Right lobe of liver (tissue), 6 donors: ENCODE measurements around the gene SEMA4D. TPM values are rescaled to one million over a fixed set of nuclear protein-coding genes. Genes with fewer than 3 reads are reported as not detected.

Experiments
- ATAC-seq, 4 donors: fragments of 200-7000 bp; cut with Tn5 transposase; one replicate each; pipeline ENCODE4 v1.9.1; 2020; ENCODE audit warnings: mild to moderate bottlenecking in 4 of 4, moderate library complexity in 4 of 4
- DNase-seq, 3 donors: peaks; one replicate each; pipeline ENCODE4 v3.0.0-alpha.2; 2020
- H3K27ac ChIP-seq, 3 donors: fragments of 200-600 bp; one replicate each; pipeline ENCODE4 v1.8.0; 2022
- H3K27me3 ChIP-seq, 2 donors: fragments of 200-600 bp; one replicate each; pipeline ENCODE4 v1.8.0; 2022
- H3K36me3 ChIP-seq, 4 donors: fragments of 200-600 bp; sonication (generic) in 1 of 4; one replicate each; pipeline versions ENCODE4 v1.5.1 to v1.8.0; 2017 to 2022; ENCODE audit warnings: control low read depth in 1 of 4
- H3K4me1 ChIP-seq, 4 donors: fragments of 200-600 bp; sonication (generic) in 1 of 4; one replicate each; pipeline versions ENCODE4 v1.5.1 to v1.8.0; 2017 to 2022; ENCODE audit warnings: control low read depth in 1 of 4
- H3K4me3 ChIP-seq, 3 donors: fragments of 200-600 bp; one replicate each; pipeline ENCODE4 v1.8.0; 2022
- H3K9me3 ChIP-seq, 4 donors: fragments of 200-600 bp; sonication (generic) in 1 of 4; one replicate each; pipeline versions ENCODE4 v1.5.1 to v1.8.0; 2017 to 2022; ENCODE audit warnings: control low read depth in 1 of 4
- CTCF ChIP-seq, 4 donors: fragments of 200-600 bp in 3 of 4; fragments of 450-650 bp in 1 of 4; IDR thresholded peaks; one replicate each; pipeline versions ENCODE4 v1.5.1 to v1.8.0; 2016 to 2022; ENCODE audit warnings: antibody characterized with exemption in 4 of 4, mild to moderate bottlenecking in 2 of 4
- POLR2A ChIP-seq: fragments of 450-650 bp; IDR thresholded peaks from one replicate; pipeline ENCODE4 v1.6.1; 2017; ENCODE audit warnings: antibody characterized with exemption, mild to moderate bottlenecking
- WGBS: methylation state at CpG from one replicate; pipeline ENCODE4 v1.1.6; 2018; ENCODE audit warnings: low coverage, low lambda C conversion rate; ENCODE audit not compliant: insufficient coverage; ENCODE audit errors: missing lambda C conversion rate; 5-methylcytosine and 5-hydroxymethylcytosine counted together
- intact Hi-C, 2 donors: fragments of 100-400 bp; cut with DNase I; formaldehyde crosslinking; loops; one replicate each; pipeline versions ENCODE4 v1.11.2 to v1.14.1; 2022
- total RNA-seq, 6 experiments: library from RNA; depleted of rRNA in 2 of 6; stranded (reverse); fragments of >200 nt in 2 of 6; fragmentation: NEBNext Ultra II Directional in 3 of 6; extraction: Animal tissue kit (Norgen Biotek cat#: 25700) in 3 of 6; gene quantifications; one replicate each; pipeline versions ENCODE4 v1.1.0 to v1.2.4, GENCODE V29; 2016 to 2023
- donor health status: DM: no; HTN: yes; CAD: no.
- donor health status: DM: no; HTN: no; CAD: no.
- donor health status: DM: no; HTN: no; CAD: no.
- donor health status: DM: no; HTN: yes; CAD: no.
- donor health status: DM: no; HTN: yes; CAD: no.

SEMA4D gene
- total RNA-seq, 6 experiments from 2014 or later, result 2.0 to 7.5 (median 3.5) TPM

GRCh38 chr9:89425921-89426383, 72.0 kb downstream of the SEMA4D start:
- H3K27ac ChIP-seq, result no peak overlapping the region
- no peak for ATAC-seq
- H3K4me3 ChIP-seq, result no peak overlapping the region
- no peaks in the 10 kb centered on the region for H3K4me1 ChIP-seq
- TF ChIP-seq POLR2A (no peak), CTCF (IDR thresholded peaks at IDR 0.05) (no peak)
- no peak for DNase-seq
- WGBS, result no CpG with 5 or more reads among the region's 7 CpGs
- no peaks in the 10 kb centered on the region for H3K36me3 ChIP-seq
- H3K27me3 ChIP-seq, result no peaks in the 10 kb centered on the region
- no peaks in the 10 kb centered on the region for H3K9me3 ChIP-seq
- intact Hi-C loops, result no loop called here

DNA sequence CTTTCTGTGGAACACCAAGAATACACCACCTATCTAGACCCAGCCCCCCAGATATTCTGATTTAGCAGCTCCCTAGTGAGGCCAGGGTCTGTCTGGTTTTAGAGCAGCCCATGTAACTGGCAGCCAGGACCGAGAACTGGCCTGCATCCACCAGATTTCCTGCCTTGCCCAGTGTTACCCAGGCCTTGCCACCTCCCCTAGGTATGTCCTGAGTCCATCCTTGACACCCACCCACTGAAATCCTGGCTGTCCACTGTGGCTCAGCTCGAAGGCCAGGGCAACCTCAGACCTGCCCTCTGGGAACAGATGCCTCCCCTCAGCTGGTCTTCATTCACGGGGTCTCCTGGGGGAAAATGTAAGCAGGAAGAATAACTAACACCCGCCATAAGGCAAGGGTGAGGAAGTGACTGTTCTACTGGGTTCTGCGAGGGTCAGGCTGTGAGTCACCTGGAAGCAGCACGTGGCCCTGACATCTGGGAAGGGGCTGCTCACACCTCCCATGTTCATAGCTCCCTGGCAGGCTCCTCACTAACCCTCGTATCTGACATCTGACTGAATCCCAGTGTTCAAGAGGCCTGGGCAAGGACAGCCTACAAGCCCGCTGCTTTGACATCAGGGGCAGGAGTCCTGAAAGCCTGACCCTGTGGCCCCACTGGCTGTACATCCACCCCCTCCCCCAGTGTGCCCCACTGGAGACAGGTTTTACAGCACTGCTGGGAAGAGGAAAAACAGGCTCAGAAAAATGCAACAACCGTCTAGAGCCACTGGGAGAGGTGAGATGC, 72.7 kb downstream of the SEMA4D start:
- no peak for DNase-seq
- 94% methylated on average over 3 of the region's 9 CpGs for WGBS
- TF ChIP-seq POLR2A (no peak), CTCF (IDR thresholded peaks at IDR 0.05) (no peak)
- Histone ChIP-seq H3K4me1 (no peaks in the 10 kb centered on the region), H3K36me3 (no peaks in the 10 kb centered on the region), H3K27me3 (no peaks in the 10 kb centered on the region), H3K9me3 (no peaks in the 10 kb centered on the region), H3K4me3 (no peak overlapping the region), H3K27ac (no peak overlapping the region)
- ATAC-seq, result no peak
- intact Hi-C loops, result no loop called here

DNA sequence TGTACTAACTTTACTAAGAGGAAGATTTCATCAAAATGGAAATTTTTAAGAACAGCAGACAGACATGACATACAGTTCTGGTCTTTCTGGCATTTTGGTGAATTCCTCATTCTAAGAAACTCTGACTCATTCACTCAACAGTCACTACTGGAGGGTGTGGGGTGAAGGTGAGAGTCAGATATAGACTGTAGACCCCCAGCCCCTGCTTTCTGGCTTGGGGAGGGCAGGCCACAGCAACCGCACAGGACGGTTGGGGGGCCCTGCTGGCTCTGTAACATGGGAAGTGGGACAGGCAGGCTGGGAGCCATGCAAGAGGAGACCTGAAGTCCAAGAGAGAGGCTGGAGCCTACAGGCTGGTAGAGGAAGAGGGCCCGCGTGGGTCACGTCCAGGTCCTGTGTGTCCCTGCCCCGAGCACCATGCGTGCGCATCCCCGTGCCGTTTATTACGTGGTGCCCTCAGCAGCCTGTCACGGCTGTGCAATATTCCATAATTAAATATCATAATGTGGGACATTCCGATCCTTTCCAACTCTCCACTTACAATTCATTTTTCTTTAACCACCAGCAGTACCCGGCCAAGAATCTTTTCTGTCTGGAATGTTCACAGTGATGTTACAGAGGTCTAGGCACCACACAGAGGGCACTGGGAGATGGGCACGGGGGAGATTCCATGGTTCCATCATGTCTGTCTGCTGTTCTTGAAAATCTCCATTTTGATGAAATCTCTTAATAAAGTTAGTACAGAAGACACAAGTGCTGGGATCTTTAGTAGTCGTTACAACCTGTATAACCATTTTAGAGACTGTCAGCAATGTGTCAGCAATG, 75.5 kb downstream of the SEMA4D start:
- Histone ChIP-seq H3K4me3 (no peak overlapping the region), H3K27me3 (no peaks in the 10 kb centered on the region), H3K4me1 (no peaks in the 10 kb centered on the region), H3K36me3 (no peaks in the 10 kb centered on the region), H3K27ac (no peak overlapping the region), H3K9me3 (no peaks in the 10 kb centered on the region)
- ATAC-seq (peak in 2 of 4 donors; percentile 9 to 18), DNase-seq (no peak)
- intact Hi-C loops, result no loop called here
- 54% methylated on average over 3 of the region's 16 CpGs for WGBS
- TF ChIP-seq POLR2A (no peak), CTCF (IDR thresholded peaks at IDR 0.05) (no peak)

- Histone ChIP-seq H3K4me1 (no peaks in the 10 kb centered on the region), H3K27me3 (no peaks in the 10 kb centered on the region), H3K4me3 (no peak overlapping the region), H3K27ac (no peak overlapping the region), H3K36me3 (no peaks in the 10 kb centered on the region), H3K9me3 (no peaks in the 10 kb centered on the region)
- 67% methylated on average over 6 of the region's 6 CpGs for WGBS
- ATAC-seq (no peak), DNase-seq (no peak)
- intact Hi-C loops, result no loop called here
- TF ChIP-seq CTCF (IDR thresholded peaks at IDR 0.05), result no peak
- no peak for TF ChIP-seq POLR2A
These were observed 76.3 kb downstream of the SEMA4D start for GRCh38 chr9:89421595-89421994.
